Measurements from ENCODE around the gene ALDH1A3.
A peak's percentile ranks its signal among the peaks of the same experiment; 100 is the strongest.

Gene ALDH1A3

DNA sequence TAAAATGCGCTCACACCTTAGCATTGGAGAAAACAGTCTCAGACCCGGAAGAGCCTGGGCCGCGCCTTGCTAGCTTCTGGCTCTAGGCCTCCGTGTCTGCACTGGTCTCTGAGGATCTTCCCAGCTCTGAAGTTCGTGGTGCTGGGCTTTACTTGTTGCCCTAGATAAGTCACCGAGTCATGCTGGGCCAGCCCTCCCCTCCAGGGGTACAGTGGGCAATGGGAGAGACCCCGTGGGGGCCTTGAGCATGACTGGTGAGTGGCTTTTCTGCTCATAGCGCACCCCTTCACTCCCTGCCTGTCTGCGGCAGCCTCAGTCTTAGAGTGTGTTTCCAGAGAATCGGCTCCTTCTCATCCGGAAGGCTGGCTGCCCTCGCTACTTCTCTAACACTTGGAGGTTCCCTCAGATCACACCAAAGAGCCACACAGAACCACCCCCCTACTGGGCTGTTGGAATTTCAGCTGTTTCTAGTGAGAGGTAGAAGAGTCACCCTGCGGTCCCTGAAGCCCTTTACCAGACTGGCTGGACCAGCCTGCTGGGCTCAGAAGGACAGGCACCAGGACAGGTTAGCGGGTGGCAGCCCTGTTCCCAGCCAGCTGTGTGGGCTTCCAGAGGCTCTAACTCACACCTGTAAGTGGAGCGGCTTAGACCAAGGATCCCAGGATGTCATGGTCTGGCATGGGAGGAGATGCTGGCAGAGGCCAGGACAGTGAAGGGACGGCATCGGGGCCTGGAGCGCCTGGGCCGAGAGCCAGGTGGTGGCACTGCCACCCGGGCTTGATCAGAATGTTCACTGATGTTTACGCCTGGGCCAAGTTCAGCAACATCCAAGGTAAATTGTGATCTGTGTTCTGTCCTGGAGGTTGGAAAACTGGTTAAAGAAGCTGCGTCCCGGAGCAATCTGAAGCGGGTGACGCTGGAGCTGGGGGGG lies 17.9 kb downstream of the ALDH1A3 start:
- no peak for ATAC-seq (replicated peaks)
- H3K36me3 Mint-ChIP-seq (ENCODE audit: insufficient read depth): no peaks in the 10 kb centered on the region
- no peaks in the 10 kb centered on the region for H3K9me3 Mint-ChIP-seq
- no peak overlapping the region for H3K27ac Mint-ChIP-seq
- H3K4me1 Mint-ChIP-seq (ENCODE audit: low read depth in 2 of 2): no peaks in the 10 kb centered on the region
- no peak overlapping the region for H3K4me3 Mint-ChIP-seq
- H3K27me3 Mint-ChIP-seq: peaks cover 41 to 70% of the 10 kb centered on the region in 2 donors
- DNase-seq: no peak

- no peak for ATAC-seq (replicated peaks)
- peaks cover 38 to 67% of the 10 kb centered on the region in 2 donors for H3K27me3 Mint-ChIP-seq
Measured at GRCh38 chr15:100898152-100898490, 18.5 kb downstream of the ALDH1A3 start.

DNA sequence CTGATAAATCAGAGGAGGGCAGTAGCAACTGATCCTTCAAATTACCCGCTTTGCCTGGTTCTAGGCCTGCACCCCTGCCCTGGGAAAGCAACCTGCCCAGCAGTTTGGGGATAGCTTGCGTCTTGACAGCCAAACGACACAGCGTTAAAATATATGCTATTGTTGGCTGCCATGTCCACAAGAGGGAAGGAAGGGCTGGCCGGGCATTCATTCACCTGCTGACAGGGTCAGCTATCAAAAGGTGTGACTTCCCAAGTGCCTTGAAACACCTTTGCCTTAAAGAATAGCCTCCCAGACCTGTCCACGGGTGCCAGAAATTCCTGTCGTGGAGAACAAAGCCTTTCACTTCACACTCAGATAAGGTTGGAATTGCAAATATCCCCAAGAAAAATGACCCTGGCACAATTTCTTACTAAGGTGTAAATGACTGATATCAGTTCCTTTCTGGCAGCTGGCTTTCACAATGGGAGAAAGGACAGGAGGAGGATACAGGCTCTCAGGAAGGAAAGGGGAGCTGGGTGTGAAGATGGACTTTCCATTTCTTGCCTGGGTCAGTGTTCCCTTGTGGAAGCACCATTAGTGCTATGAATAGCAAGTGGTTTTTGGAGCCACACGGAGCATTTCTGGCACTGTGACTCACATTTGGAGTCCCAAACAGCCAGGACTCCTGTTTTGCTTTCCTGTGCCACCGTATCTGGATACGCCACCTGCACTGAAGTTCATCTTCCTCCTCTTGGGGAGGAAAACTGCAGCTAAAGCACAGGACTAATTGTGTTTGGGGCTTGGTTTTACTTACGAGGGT lies 19.2 kb downstream of the ALDH1A3 start:
- Mint-ChIP-seq H3K27me3 (peaks cover 30 to 60% of the 10 kb centered on the region in 2 donors), H3K4me3 (no peak overlapping the region), H3K4me1 (ENCODE audit: low read depth in 2 of 2) (no peaks in the 10 kb centered on the region), H3K27ac (no peak overlapping the region), H3K9me3 (no peaks in the 10 kb centered on the region), H3K36me3 (ENCODE audit: insufficient read depth) (no peaks in the 10 kb centered on the region)
- DNase-seq (no peak), ATAC-seq (replicated peaks) (no peak)

More at GRCh38 chr15:100898152-100898490, 18.5 kb downstream of the ALDH1A3 start:
- no peaks in the 10 kb centered on the region for H3K36me3 Mint-ChIP-seq (ENCODE audit: insufficient read depth)
- H3K27ac Mint-ChIP-seq: no peak overlapping the region
- H3K9me3 Mint-ChIP-seq: no peaks in the 10 kb centered on the region
- no peak overlapping the region for H3K4me3 Mint-ChIP-seq
- H3K4me1 Mint-ChIP-seq (ENCODE audit: low read depth in 2 of 2): no peaks in the 10 kb centered on the region
- no peak for DNase-seq

DNA sequence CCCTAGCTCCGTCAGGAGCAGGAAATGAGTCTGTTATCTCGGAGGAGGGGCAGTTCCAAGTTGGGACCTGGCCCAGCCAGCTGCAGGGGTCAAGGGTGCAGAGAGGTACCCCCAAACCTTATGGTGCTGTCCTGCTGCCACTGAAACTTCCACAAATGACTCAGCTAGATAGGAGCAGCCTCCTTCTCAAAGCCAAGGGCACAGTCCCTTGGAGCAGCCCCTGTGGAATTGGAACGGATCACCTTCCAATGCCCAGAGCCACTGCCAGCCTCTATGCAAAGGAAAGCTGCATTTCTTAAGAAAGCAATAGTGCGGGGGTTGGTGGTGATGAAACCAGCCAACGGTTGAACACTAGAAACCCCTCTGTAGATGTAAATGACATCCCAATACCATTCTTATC lies 20.0 kb downstream of the ALDH1A3 start:
- Mint-ChIP-seq H3K9me3 (no peaks in the 10 kb centered on the region), H3K27ac (no peak overlapping the region), H3K36me3 (ENCODE audit: insufficient read depth) (no peaks in the 10 kb centered on the region), H3K27me3 (peaks cover 23 to 58% of the 10 kb centered on the region in 2 donors), H3K4me3 (no peak overlapping the region), H3K4me1 (ENCODE audit: low read depth in 2 of 2) (no peaks in the 10 kb centered on the region)
- ATAC-seq (replicated peaks) (no peak), DNase-seq (no peak)

DNA sequence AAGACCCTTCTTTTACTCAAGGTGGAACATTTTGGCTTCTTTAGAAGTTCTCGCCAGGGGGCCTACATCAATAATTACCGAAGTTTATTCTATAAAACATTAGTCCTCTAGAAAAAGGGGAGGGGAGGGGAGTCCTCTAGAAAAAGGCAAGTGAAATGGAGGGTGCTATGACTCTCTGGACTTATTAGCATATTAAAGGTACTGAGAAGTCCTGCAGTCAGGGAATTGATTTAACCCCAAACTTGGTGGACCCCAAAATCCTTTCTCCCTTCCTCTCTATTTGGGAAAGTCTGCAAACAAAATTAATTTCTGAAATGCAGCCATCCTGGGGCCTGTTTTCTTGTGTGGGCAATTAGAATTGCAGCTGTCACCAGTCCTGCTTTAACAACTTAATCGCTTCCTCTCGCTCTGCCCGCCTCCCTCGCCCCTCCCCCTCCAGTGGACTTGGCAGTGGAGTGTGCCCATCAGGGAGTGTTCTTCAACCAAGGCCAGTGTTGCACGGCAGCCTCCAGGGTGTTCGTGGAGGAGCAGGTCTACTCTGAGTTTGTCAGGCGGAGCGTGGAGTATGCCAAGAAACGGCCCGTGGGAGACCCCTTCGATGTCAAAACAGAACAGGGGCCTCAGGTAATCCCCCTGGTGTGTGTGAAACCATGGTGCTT lies 20.6 kb downstream of the ALDH1A3 start:
- ATAC-seq (replicated peaks) (no peak), DNase-seq (no peak)
- Mint-ChIP-seq H3K36me3 (ENCODE audit: insufficient read depth) (no peaks in the 10 kb centered on the region), H3K9me3 (no peaks in the 10 kb centered on the region), H3K27me3 (peaks cover 20 to 57% of the 10 kb centered on the region in 2 donors), H3K4me1 (ENCODE audit: low read depth in 2 of 2) (no peaks in the 10 kb centered on the region), H3K4me3 (no peak overlapping the region), H3K27ac (no peak overlapping the region)

- ATAC-seq (replicated peaks) (no peak), DNase-seq (no peak)
- Mint-ChIP-seq H3K27ac (no peak overlapping the region), H3K36me3 (ENCODE audit: insufficient read depth) (no peaks in the 10 kb centered on the region), H3K27me3 (peaks cover 24 to 57% of the 10 kb centered on the region in 2 donors), H3K4me3 (no peak overlapping the region), H3K9me3 (no peaks in the 10 kb centered on the region), H3K4me1 (ENCODE audit: low read depth in 2 of 2) (no peaks in the 10 kb centered on the region)
Measured at GRCh38 chr15:100900795-100901169, 21.2 kb downstream of the ALDH1A3 start.

GRCh38 chr15:100901296-100901695 lies 21.7 kb downstream of the ALDH1A3 start:
- H3K27me3 Mint-ChIP-seq: peaks cover 27 to 62% of the 10 kb centered on the region in 2 donors
- DNase-seq (no peak), ATAC-seq (replicated peaks) (no peak)
- H3K4me3 Mint-ChIP-seq: no peak overlapping the region
- no peaks in the 10 kb centered on the region for H3K4me1 Mint-ChIP-seq (ENCODE audit: low read depth in 2 of 2)
- no peaks in the 10 kb centered on the region for H3K36me3 Mint-ChIP-seq (ENCODE audit: insufficient read depth)
- no peaks in the 10 kb centered on the region for H3K9me3 Mint-ChIP-seq
- no peak overlapping the region for H3K27ac Mint-ChIP-seq

GRCh38 chr15:100901702-100902435 lies 22.2 kb downstream of the ALDH1A3 start:
- no peak overlapping the region for H3K4me3 Mint-ChIP-seq
- ATAC-seq (replicated peaks) (no peak), DNase-seq (no peak)
- no peaks in the 10 kb centered on the region for H3K36me3 Mint-ChIP-seq (ENCODE audit: insufficient read depth)
- H3K9me3 Mint-ChIP-seq: no peaks in the 10 kb centered on the region
- H3K27me3 Mint-ChIP-seq: peaks cover 32 to 65% of the 10 kb centered on the region in 2 donors
- no peaks in the 10 kb centered on the region for H3K4me1 Mint-ChIP-seq (ENCODE audit: low read depth in 2 of 2)
- H3K27ac Mint-ChIP-seq: peak overlapping the region in 1 of 2 donors; percentile 32

GRCh38 chr15:100902436-100903167 lies 23.0 kb downstream of the ALDH1A3 start:
- Mint-ChIP-seq H3K9me3 (no peaks in the 10 kb centered on the region), H3K4me1 (ENCODE audit: low read depth in 2 of 2) (no peaks in the 10 kb centered on the region), H3K36me3 (ENCODE audit: insufficient read depth) (no peaks in the 10 kb centered on the region), H3K27me3 (peaks cover 32 to 65% of the 10 kb centered on the region in 2 donors), H3K27ac (peak overlapping the region in 1 of 2 donors; percentile 32), H3K4me3 (no peak overlapping the region)
- ATAC-seq (replicated peaks): no peak
- no peak for DNase-seq

GRCh38 chr15:100903168-100903554 lies 23.5 kb downstream of the ALDH1A3 start:
- H3K27ac Mint-ChIP-seq: no peak overlapping the region
- H3K9me3 Mint-ChIP-seq: no peaks in the 10 kb centered on the region
- H3K27me3 Mint-ChIP-seq: peaks cover 28 to 65% of the 10 kb centered on the region in 2 donors
- H3K4me1 Mint-ChIP-seq (ENCODE audit: low read depth in 2 of 2): no peaks in the 10 kb centered on the region
- DNase-seq: no peak
- H3K4me3 Mint-ChIP-seq: no peak overlapping the region
- no peaks in the 10 kb centered on the region for H3K36me3 Mint-ChIP-seq (ENCODE audit: insufficient read depth)
- ATAC-seq (replicated peaks): no peak

GRCh38 chr15:100905850-100906249 lies 26.2 kb downstream of the ALDH1A3 start:
- H3K27me3 Mint-ChIP-seq: peaks cover 30 to 71% of the 10 kb centered on the region in 2 donors
- H3K4me1 Mint-ChIP-seq (ENCODE audit: low read depth in 2 of 2): no peaks in the 10 kb centered on the region
- no peak overlapping the region for H3K4me3 Mint-ChIP-seq
- no peaks in the 10 kb centered on the region for H3K36me3 Mint-ChIP-seq (ENCODE audit: insufficient read depth)
- H3K27ac Mint-ChIP-seq: no peak overlapping the region
- ATAC-seq (replicated peaks): no peak
- DNase-seq: no peak
- no peaks in the 10 kb centered on the region for H3K9me3 Mint-ChIP-seq

- H3K4me1 Mint-ChIP-seq (ENCODE audit: low read depth in 2 of 2): no peaks in the 10 kb centered on the region
- H3K27me3 Mint-ChIP-seq: peaks cover 51 to 85% of the 10 kb centered on the region in 2 donors
- no peaks in the 10 kb centered on the region for H3K36me3 Mint-ChIP-seq (ENCODE audit: insufficient read depth)
- ATAC-seq (replicated peaks) (no peak), DNase-seq (no peak)
- H3K27ac Mint-ChIP-seq: no peak overlapping the region
- H3K9me3 Mint-ChIP-seq: no peaks in the 10 kb centered on the region
- no peak overlapping the region for H3K4me3 Mint-ChIP-seq
Measured at GRCh38 chr15:100908466-100908865, 28.8 kb downstream of the ALDH1A3 start.

Measured in effector memory CD8-positive, alpha-beta T cell (primary cell).